Vagina (tissue), 2 donors: Measurements from ENCODE around the gene EP400. TPM values are rescaled to one million over a fixed set of nuclear protein-coding genes. Genes with fewer than 3 reads are reported as not detected.

ENCODE experiments used
- DNase-seq, 2 donors: peaks; one replicate each; pipeline ENCODE4 v3.0.0-alpha.2; 2017; ENCODE audit errors: extremely low spot score in 2 of 2
- H3K27ac ChIP-seq: fragments of 200-600 bp; sonication (generic); one replicate; pipeline ENCODE4 v1.5.1; 2019
- H3K27me3 ChIP-seq: fragments of 200-600 bp; sonication (generic); one replicate; pipeline ENCODE4 v1.5.1; 2019
- H3K36me3 ChIP-seq, 2 donors: fragments of 200-600 bp; sonication (generic); one replicate each; pipeline ENCODE4 v1.5.1; 2017 to 2019
- H3K4me1 ChIP-seq: fragments of 200-600 bp; sonication (generic); one replicate; pipeline ENCODE4 v1.5.1; 2019
- H3K4me3 ChIP-seq, 2 donors: fragments of 200-600 bp; sonication (generic); 1 replicate in 1 of 2; 2 replicates in 1 of 2; pipeline ENCODE4 v1.5.1; 2016 to 2019
- H3K9me3 ChIP-seq: fragments of 200-600 bp; sonication (generic); one replicate; pipeline ENCODE4 v1.5.1; 2019
- CTCF ChIP-seq, 3 experiments: fragments of 450-650 bp in 2 of 3; fragments of 200-600 bp in 1 of 3; sonication (generic) in 1 of 3; IDR thresholded peaks; one replicate each; pipeline ENCODE4 v1.5.1; 2017 to 2019; ENCODE audit warnings: antibody characterized with exemption in 3 of 3, mild to moderate bottlenecking in 2 of 3, moderate library complexity in 2 of 3
- POLR2A ChIP-seq, 2 donors: fragments of 450-650 bp; IDR thresholded peaks; one replicate each; pipeline ENCODE4 v1.6.1; 2017; ENCODE audit warnings: antibody characterized with exemption in 2 of 2, mild to moderate bottlenecking in 2 of 2, moderate library complexity in 2 of 2
- POLR2AphosphoS5 ChIP-seq, 2 donors: sonication (generic); formaldehyde crosslinking; IDR thresholded peaks; one replicate each; pipeline ENCODE4 v1.9.0; 2017; ENCODE audit warnings: antibody characterized with exemption in 2 of 2, mild to moderate bottlenecking in 2 of 2, low read depth in 1 of 2; ENCODE audit not compliant: insufficient read depth in 1 of 2
- intact Hi-C: fragments of 100-400 bp; cut with DNase I; formaldehyde crosslinking; loops from one replicate; pipeline ENCODE4 v1.15.1; 2023
- total RNA-seq: library from RNA; depleted of rRNA; stranded (reverse); fragments of >200 nt; gene quantifications from one replicate; pipeline ENCODE4 v1.2.3, GENCODE V29; 2016

EP400 gene
- total RNA-seq, 1 donor from 2014 or later, result 35.6 TPM

GRCh38 chr12:131911851-131912477, 37.8 kb upstream of the EP400 start:
- peaks cover 10% of the 10 kb centered on the region for H3K4me1 ChIP-seq
- TF ChIP-seq CTCF (IDR thresholded peaks at IDR 0.05) (no peak), POLR2A (IDR thresholded peaks at IDR 0.05) (no peak), POLR2AphosphoS5 (IDR thresholded peaks at IDR 0.05; ENCODE audit: insufficient read depth in 1 of 2, low read depth in 1 of 2) (no peak)
- H3K36me3 ChIP-seq, result peaks cover 0 to 84% of the 10 kb centered on the region in 2 donors
- no peaks in the 10 kb centered on the region for H3K27me3 ChIP-seq
- H3K4me3 ChIP-seq, result no peak overlapping the region
- no peak overlapping the region for H3K27ac ChIP-seq
- H3K9me3 ChIP-seq, result no peaks in the 10 kb centered on the region
- DNase-seq, result no peak
- intact Hi-C loops, result no loop called here

GRCh38 chr12:131912518-131913274, 37.0 kb upstream of the EP400 start:
- no peak for DNase-seq
- no peaks in the 10 kb centered on the region for H3K27me3 ChIP-seq
- no peak overlapping the region for H3K4me3 ChIP-seq
- no peaks in the 10 kb centered on the region for H3K9me3 ChIP-seq
- H3K36me3 ChIP-seq, result peaks cover 0 to 85% of the 10 kb centered on the region in 2 donors
- H3K27ac ChIP-seq, result no peak overlapping the region
- intact Hi-C loops, result no loop called here
- peaks cover 10% of the 10 kb centered on the region for H3K4me1 ChIP-seq
- TF ChIP-seq POLR2AphosphoS5 (IDR thresholded peaks at IDR 0.05; ENCODE audit: insufficient read depth in 1 of 2, low read depth in 1 of 2), result peak in 1 of 2 donors; percentile 52
- no peak for TF ChIP-seq CTCF (IDR thresholded peaks at IDR 0.05)
- no peak for TF ChIP-seq POLR2A (IDR thresholded peaks at IDR 0.05)

- no peaks in the 10 kb centered on the region for H3K9me3 ChIP-seq
Measured at GRCh38 chr12:131913666-131914065, 36.1 kb upstream of the EP400 start.

GRCh38 chr12:131914179-131914702, 35.5 kb upstream of the EP400 start:
- Histone ChIP-seq H3K4me1 (peaks cover 10% of the 10 kb centered on the region), H3K27me3 (no peaks in the 10 kb centered on the region), H3K9me3 (no peaks in the 10 kb centered on the region), H3K27ac (no peak overlapping the region), H3K4me3 (no peak overlapping the region), H3K36me3 (peaks cover 0 to 87% of the 10 kb centered on the region in 2 donors)
- intact Hi-C loops, result no loop called here
- no peak for TF ChIP-seq POLR2A (IDR thresholded peaks at IDR 0.05)
- TF ChIP-seq CTCF (IDR thresholded peaks at IDR 0.05), result no peak
- TF ChIP-seq POLR2AphosphoS5 (IDR thresholded peaks at IDR 0.05; ENCODE audit: insufficient read depth in 1 of 2, low read depth in 1 of 2), result no peak
- DNase-seq, result no peak

More at GRCh38 chr12:131913666-131914065, 36.1 kb upstream of the EP400 start:
- TF ChIP-seq POLR2A (IDR thresholded peaks at IDR 0.05) (no peak), POLR2AphosphoS5 (IDR thresholded peaks at IDR 0.05; ENCODE audit: insufficient read depth in 1 of 2, low read depth in 1 of 2) (no peak), CTCF (IDR thresholded peaks at IDR 0.05) (no peak)
- H3K36me3 ChIP-seq, result peaks cover 0 to 88% of the 10 kb centered on the region in 2 donors
- no peaks in the 10 kb centered on the region for H3K27me3 ChIP-seq
- no peak for DNase-seq
- intact Hi-C loops, result no loop called here
- H3K27ac ChIP-seq, result no peak overlapping the region
- H3K4me3 ChIP-seq, result no peak overlapping the region
- peaks cover 10% of the 10 kb centered on the region for H3K4me1 ChIP-seq
